HEK293T (cell line): ENCODE results near the gene ARL3.

ENCODE experiments used
- BHLHE40 ChIP-seq: fragments of 450-650 bp; IDR thresholded peaks from 2 replicates; pipeline ENCODE4 v1.6.1; 2016; ENCODE audit warnings: mild to moderate bottlenecking, moderate library complexity, borderline replicate concordance
- FOXK2 ChIP-seq: fragments of 450-650 bp; IDR thresholded peaks from 2 replicates; pipeline ENCODE4 v1.6.1; 2016; ENCODE audit warnings: mild to moderate bottlenecking
- SP1 ChIP-seq: fragments of 450-650 bp; IDR thresholded peaks from 2 replicates; pipeline ENCODE4 v1.6.1; 2017
- TARDBP ChIP-seq: fragments of 450-650 bp; IDR thresholded peaks from 2 replicates; pipeline ENCODE4 v1.6.1; 2016

GRCh38 chr10:102715880-102716279 lies 1.7 kb upstream of the ARL3 start:
- no peak for TF ChIP-seq SP1
- TF ChIP-seq BHLHE40 = no peak
- no peak for TF ChIP-seq FOXK2
- no peak for TF ChIP-seq TARDBP
